ENCODE results near the gene DRC7. TPM values are rescaled to one million over a fixed set of nuclear protein-coding genes. Genes with fewer than 3 reads are reported as not detected.
"Not testable (repeated sequence)": the region's sequence is repeated elsewhere in the genome, so short reads cannot be mapped to it uniquely, and the experiment has no call there.

Gene DRC7
- total and polyA plus RNA-seq, 2 donors = 0.32 to 0.33 TPM

DNA sequence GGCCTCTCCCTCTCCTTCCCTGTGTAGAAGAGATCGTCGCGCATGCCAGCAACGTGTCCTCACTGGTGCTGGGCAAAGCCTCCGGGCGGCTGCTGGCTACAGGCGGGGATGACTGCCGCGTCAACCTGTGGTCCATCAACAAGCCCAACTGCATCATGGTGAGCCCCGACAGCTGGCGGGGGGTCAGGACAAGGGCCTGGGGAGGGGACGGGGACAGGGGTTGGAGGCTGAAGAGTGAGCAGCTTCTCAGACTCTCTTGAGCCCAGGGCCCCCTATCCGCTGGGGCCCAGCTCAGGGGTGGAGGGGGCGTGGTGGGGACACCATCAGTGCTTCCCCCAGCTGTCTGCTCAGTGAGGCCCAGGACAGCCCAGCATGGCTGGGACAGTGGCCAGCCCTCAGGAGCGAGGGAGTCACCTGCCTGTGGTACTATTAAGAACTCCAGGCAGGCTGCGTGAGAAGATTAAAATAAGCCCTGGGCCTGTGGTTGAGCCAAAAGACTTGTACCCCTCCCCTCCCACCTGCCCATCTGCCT is 47.1 kb downstream of the DRC7 start:
- no peak overlapping the region for H3K27ac ChIP-seq (ENCODE audit: low read depth in 1 of 2, low read length in 1 of 2)
- no peaks in the 10 kb centered on the region for H3K27me3 ChIP-seq (ENCODE audit: control insufficient read depth in 2 of 2, insufficient read depth in 1 of 2, low read length in 1 of 2)
- H3K4me3 ChIP-seq (ENCODE audit: low read length in 2 of 2) = no peak overlapping the region
- peaks cover 9 to 24% of the 10 kb centered on the region in 2 donors for H3K36me3 ChIP-seq (ENCODE audit: control insufficient read depth in 2 of 2, insufficient read depth in 2 of 2, low read length in 1 of 2)
- no peak for DNase-seq (ENCODE audit: low read depth in 6 of 9, low spot score in 9 of 9)
- no peaks in the 10 kb centered on the region for H3K9me3 ChIP-seq (ENCODE audit: control insufficient read depth in 2 of 2, insufficient read depth in 1 of 2, low read length in 1 of 2)
- H3K4me1 ChIP-seq (ENCODE audit: control insufficient read depth in 2 of 2, insufficient read depth in 2 of 2, low read length in 2 of 2) = peaks cover 4 to 5% of the 10 kb centered on the region in 2 donors
- 98% methylated on average over 16 of the region's 16 CpGs for WGBS

DNA sequence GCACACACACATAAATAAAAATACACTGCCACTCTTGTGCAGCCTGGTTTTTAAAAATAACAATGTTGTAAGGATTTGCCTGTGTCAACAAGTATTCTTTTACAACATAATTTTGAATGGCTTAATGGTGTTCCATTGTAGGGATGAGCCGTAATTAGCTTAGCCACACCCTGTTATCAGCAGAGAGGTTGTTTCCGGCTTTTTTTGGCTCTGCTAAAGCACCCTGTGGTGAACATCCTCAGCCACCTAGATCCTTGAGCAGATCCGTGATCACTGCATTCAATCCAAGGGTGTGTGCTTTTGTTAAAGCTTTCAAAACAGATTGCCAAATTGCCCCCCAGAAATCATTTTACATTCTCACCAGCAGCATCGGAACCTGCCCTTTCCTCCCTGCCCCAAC is 47.9 kb downstream of the DRC7 start:
- no peak overlapping the region for H3K4me3 ChIP-seq (ENCODE audit: low read length in 2 of 2)
- no peak for DNase-seq (ENCODE audit: low read depth in 6 of 9, low spot score in 9 of 9)
- 95% methylated on average over 4 of the region's 4 CpGs for WGBS
- no peak overlapping the region for H3K27ac ChIP-seq (ENCODE audit: low read depth in 1 of 2, low read length in 1 of 2)
- no peaks in the 10 kb centered on the region for H3K27me3 ChIP-seq (ENCODE audit: control insufficient read depth in 2 of 2, insufficient read depth in 1 of 2, low read length in 1 of 2)
- no peaks in the 10 kb centered on the region for H3K4me1 ChIP-seq (ENCODE audit: control insufficient read depth in 2 of 2, insufficient read depth in 2 of 2, low read length in 2 of 2)
- H3K9me3 ChIP-seq (ENCODE audit: control insufficient read depth in 2 of 2, insufficient read depth in 1 of 2, low read length in 1 of 2) = no peaks in the 10 kb centered on the region
- H3K36me3 ChIP-seq (ENCODE audit: control insufficient read depth in 2 of 2, insufficient read depth in 2 of 2, low read length in 1 of 2) = peaks cover 9 to 28% of the 10 kb centered on the region in 2 donors

- Histone ChIP-seq H3K4me3 (ENCODE audit: low read length in 2 of 2) (no peak overlapping the region), H3K27ac (ENCODE audit: low read depth in 1 of 2, low read length in 1 of 2) (no peak overlapping the region), H3K4me1 (ENCODE audit: control insufficient read depth in 2 of 2, insufficient read depth in 2 of 2, low read length in 2 of 2) (no peaks in the 10 kb centered on the region), H3K36me3 (ENCODE audit: control insufficient read depth in 2 of 2, insufficient read depth in 2 of 2, low read length in 1 of 2) (peaks cover 12 to 34% of the 10 kb centered on the region in 2 donors), H3K27me3 (ENCODE audit: control insufficient read depth in 2 of 2, insufficient read depth in 1 of 2, low read length in 1 of 2) (no peaks in the 10 kb centered on the region), H3K9me3 (ENCODE audit: control insufficient read depth in 2 of 2, insufficient read depth in 1 of 2, low read length in 1 of 2) (no peaks in the 10 kb centered on the region)
- 93% methylated on average over 10 of the region's 10 CpGs for WGBS
- DNase-seq (ENCODE audit: low read depth in 6 of 9, low spot score in 9 of 9) = no peak
These were observed 48.9 kb downstream of the DRC7 start for GRCh38 chr16:57743458-57743857.

DNA sequence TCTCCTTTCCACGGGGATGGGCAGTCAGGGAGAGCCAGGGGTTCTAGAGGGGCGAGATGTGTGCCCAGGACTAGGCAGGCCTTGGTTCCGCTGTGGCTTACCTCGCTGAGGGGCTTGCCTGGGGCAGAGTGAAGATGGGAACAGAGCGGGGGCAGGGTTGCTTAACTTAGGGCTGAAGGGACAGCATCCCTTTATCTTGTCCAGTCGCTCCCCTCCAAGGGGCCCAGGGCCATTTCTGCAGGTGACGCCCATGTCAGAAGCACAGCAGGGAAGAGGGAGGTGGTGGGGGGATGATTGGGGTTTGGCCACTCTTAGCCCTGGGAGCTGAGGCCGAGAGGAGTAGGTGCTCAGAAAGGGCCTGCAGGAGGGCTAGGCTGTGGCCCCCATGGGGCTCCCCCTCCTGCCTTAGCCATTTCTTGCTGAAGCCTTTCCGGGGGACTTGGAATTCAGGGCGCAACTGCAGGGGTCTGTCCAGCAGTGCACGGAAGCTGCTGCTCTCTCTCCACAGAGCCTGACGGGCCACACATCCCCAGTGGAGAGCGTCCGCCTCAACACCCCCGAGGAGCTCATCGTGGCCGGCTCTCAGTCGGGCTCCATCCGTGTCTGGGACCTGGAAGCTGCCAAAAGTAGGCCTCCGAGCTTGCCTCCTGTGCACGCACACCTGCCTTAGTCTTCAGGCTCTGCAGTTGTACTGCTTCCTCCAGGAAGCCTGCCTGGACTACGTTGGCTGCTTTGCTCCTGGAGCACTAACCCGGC is 49.5 kb downstream of the DRC7 start:
- peaks cover 9 to 34% of the 10 kb centered on the region in 2 donors for H3K36me3 ChIP-seq (ENCODE audit: control insufficient read depth in 2 of 2, insufficient read depth in 2 of 2, low read length in 1 of 2)
- 92% methylated on average over 23 of the region's 23 CpGs for WGBS
- DNase-seq (ENCODE audit: low read depth in 6 of 9, low spot score in 9 of 9) = no peak
- H3K9me3 ChIP-seq (ENCODE audit: control insufficient read depth in 2 of 2, insufficient read depth in 1 of 2, low read length in 1 of 2) = no peaks in the 10 kb centered on the region
- H3K4me1 ChIP-seq (ENCODE audit: control insufficient read depth in 2 of 2, insufficient read depth in 2 of 2, low read length in 2 of 2) = no peaks in the 10 kb centered on the region
- H3K4me3 ChIP-seq (ENCODE audit: low read length in 2 of 2) = no peak overlapping the region
- H3K27ac ChIP-seq (ENCODE audit: low read depth in 1 of 2, low read length in 1 of 2) = no peak overlapping the region
- no peaks in the 10 kb centered on the region for H3K27me3 ChIP-seq (ENCODE audit: control insufficient read depth in 2 of 2, insufficient read depth in 1 of 2, low read length in 1 of 2)

DNA sequence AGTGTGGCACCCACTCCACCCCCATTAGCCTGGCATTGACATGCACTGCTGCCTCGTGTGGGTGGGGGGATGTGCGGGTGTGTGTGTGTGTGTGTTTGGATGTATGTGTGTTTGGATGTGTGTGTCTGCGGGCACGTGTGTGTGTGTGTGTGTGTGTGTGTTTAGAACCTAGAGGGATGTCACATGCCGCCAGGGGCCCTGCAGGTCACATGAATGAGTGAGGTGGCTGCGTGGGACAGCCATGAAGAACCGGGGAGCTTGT is 50.0 kb downstream of the DRC7 start:
- peaks cover 8 to 32% of the 10 kb centered on the region in 2 donors for H3K36me3 ChIP-seq (ENCODE audit: control insufficient read depth in 2 of 2, insufficient read depth in 2 of 2, low read length in 1 of 2)
- no peak overlapping the region for H3K4me3 ChIP-seq (ENCODE audit: low read length in 2 of 2)
- WGBS = 99% methylated on average over 7 of the region's 7 CpGs
- no peak for DNase-seq (ENCODE audit: low read depth in 6 of 9, low spot score in 9 of 9)
- no peaks in the 10 kb centered on the region for H3K27me3 ChIP-seq (ENCODE audit: control insufficient read depth in 2 of 2, insufficient read depth in 1 of 2, low read length in 1 of 2)
- no peaks in the 10 kb centered on the region for H3K4me1 ChIP-seq (ENCODE audit: control insufficient read depth in 2 of 2, insufficient read depth in 2 of 2, low read length in 2 of 2)
- H3K27ac ChIP-seq (ENCODE audit: low read depth in 1 of 2, low read length in 1 of 2) = no peak overlapping the region
- no peaks in the 10 kb centered on the region for H3K9me3 ChIP-seq (ENCODE audit: control insufficient read depth in 2 of 2, insufficient read depth in 1 of 2, low read length in 1 of 2)

- Histone ChIP-seq H3K4me1 (ENCODE audit: control insufficient read depth in 2 of 2, insufficient read depth in 2 of 2, low read length in 2 of 2) (no peaks in the 10 kb centered on the region), H3K4me3 (ENCODE audit: low read length in 2 of 2) (no peak overlapping the region), H3K27ac (ENCODE audit: low read depth in 1 of 2, low read length in 1 of 2) (no peak overlapping the region), H3K36me3 (ENCODE audit: control insufficient read depth in 2 of 2, insufficient read depth in 2 of 2, low read length in 1 of 2) (peaks cover 8 to 32% of the 10 kb centered on the region in 2 donors), H3K27me3 (ENCODE audit: control insufficient read depth in 2 of 2, insufficient read depth in 1 of 2, low read length in 1 of 2) (no peaks in the 10 kb centered on the region), H3K9me3 (ENCODE audit: control insufficient read depth in 2 of 2, insufficient read depth in 1 of 2, low read length in 1 of 2) (no peaks in the 10 kb centered on the region)
- 96% methylated on average over 3 of the region's 3 CpGs for WGBS
- DNase-seq (ENCODE audit: low read depth in 6 of 9, low spot score in 9 of 9) = no peak
These were observed 51.2 kb downstream of the DRC7 start for GRCh38 chr16:57745768-57746167.

DNA sequence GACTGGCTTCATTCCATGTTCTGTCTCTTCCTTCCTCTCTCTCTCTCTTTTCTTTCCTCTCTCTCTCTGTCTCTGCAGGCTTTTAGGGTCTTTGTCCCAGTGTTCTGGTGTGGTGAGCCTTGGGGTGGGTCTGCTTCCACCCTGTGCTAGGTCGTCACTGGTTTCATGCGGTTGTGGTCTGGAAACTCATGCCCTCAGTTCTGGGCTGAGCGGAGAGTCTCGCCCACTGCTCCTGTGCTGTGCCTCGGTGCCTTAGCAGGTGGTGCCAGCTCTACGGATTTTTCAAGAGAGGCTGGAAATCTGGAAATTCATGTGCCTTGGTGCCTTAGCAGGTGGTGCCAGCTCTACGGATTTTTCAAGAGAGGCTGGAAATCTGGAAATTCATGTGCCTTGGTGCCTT is 51.7 kb downstream of the DRC7 start:
- 97% methylated on average over 7 of the region's 7 CpGs for WGBS
- DNase-seq (ENCODE audit: low read depth in 6 of 9, low spot score in 9 of 9); H3K4me1 ChIP-seq (ENCODE audit: control insufficient read depth in 2 of 2, insufficient read depth in 2 of 2, low read length in 2 of 2); H3K4me3 ChIP-seq (ENCODE audit: low read length in 2 of 2); H3K27ac ChIP-seq (ENCODE audit: low read depth in 1 of 2, low read length in 1 of 2); H3K9me3 ChIP-seq (ENCODE audit: control insufficient read depth in 2 of 2, insufficient read depth in 1 of 2, low read length in 1 of 2); H3K27me3 ChIP-seq (ENCODE audit: control insufficient read depth in 2 of 2, insufficient read depth in 1 of 2, low read length in 1 of 2): not testable (repeated sequence)
- peaks cover 10 to 36% of the 10 kb centered on the region in 2 donors for H3K36me3 ChIP-seq (ENCODE audit: control insufficient read depth in 2 of 2, insufficient read depth in 2 of 2, low read length in 1 of 2)

DNA sequence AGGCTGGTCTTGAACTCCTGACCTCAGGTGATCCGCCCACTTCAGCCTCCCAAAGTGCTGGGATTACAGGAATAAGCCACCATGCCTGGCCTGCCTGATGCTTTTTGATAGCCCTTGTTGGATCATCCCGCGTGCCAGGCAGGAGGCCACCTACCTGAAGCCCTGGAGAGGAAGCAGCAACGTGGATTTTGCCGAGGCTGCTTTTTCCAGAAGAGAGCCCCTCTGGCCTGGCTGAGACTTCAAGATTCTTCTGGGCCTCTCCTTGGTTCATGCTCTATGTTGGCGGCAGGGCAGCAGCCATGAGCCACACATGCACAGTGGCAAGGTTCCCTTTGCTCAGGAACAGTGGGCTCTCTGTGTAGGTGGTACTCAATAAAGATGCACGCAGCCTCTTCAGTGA is 52.5 kb downstream of the DRC7 start:
- Histone ChIP-seq H3K4me3 (ENCODE audit: low read length in 2 of 2) (no peak overlapping the region), H3K9me3 (ENCODE audit: control insufficient read depth in 2 of 2, insufficient read depth in 1 of 2, low read length in 1 of 2) (no peaks in the 10 kb centered on the region), H3K27ac (ENCODE audit: low read depth in 1 of 2, low read length in 1 of 2) (no peak overlapping the region), H3K36me3 (ENCODE audit: control insufficient read depth in 2 of 2, insufficient read depth in 2 of 2, low read length in 1 of 2) (peaks cover 10 to 44% of the 10 kb centered on the region in 2 donors), H3K4me1 (ENCODE audit: control insufficient read depth in 2 of 2, insufficient read depth in 2 of 2, low read length in 2 of 2) (no peaks in the 10 kb centered on the region), H3K27me3 (ENCODE audit: control insufficient read depth in 2 of 2, insufficient read depth in 1 of 2, low read length in 1 of 2) (no peaks in the 10 kb centered on the region)
- 98% methylated on average over 7 of the region's 7 CpGs for WGBS
- DNase-seq (ENCODE audit: low read depth in 6 of 9, low spot score in 9 of 9) = no peak

GRCh38 chr16:57747496-57747895 is 52.9 kb downstream of the DRC7 start:
- Histone ChIP-seq H3K36me3 (ENCODE audit: control insufficient read depth in 2 of 2, insufficient read depth in 2 of 2, low read length in 1 of 2) (peaks cover 10 to 47% of the 10 kb centered on the region in 2 donors), H3K27me3 (ENCODE audit: control insufficient read depth in 2 of 2, insufficient read depth in 1 of 2, low read length in 1 of 2) (no peaks in the 10 kb centered on the region), H3K4me3 (ENCODE audit: low read length in 2 of 2) (no peak overlapping the region), H3K9me3 (ENCODE audit: control insufficient read depth in 2 of 2, insufficient read depth in 1 of 2, low read length in 1 of 2) (no peaks in the 10 kb centered on the region), H3K4me1 (ENCODE audit: control insufficient read depth in 2 of 2, insufficient read depth in 2 of 2, low read length in 2 of 2) (no peaks in the 10 kb centered on the region), H3K27ac (ENCODE audit: low read depth in 1 of 2, low read length in 1 of 2) (no peak overlapping the region)
- DNase-seq (ENCODE audit: low read depth in 6 of 9, low spot score in 9 of 9) = no peak
- WGBS = 93% methylated on average over 12 of the region's 12 CpGs
